Neural cell (in vitro differentiated cells): ENCODE results near the gene ZNF512B.

Source experiments
- CTCF ChIP-seq: fragments of 450-650 bp; IDR thresholded peaks from 2 replicates; pipeline ENCODE4 v1.5.1; 2014; ENCODE audit warnings: antibody characterized with exemption, mild to moderate bottlenecking, moderate library complexity; ENCODE audit not compliant: poor library complexity, severe bottlenecking
- MXI1 ChIP-seq: fragments of 450-650 bp; conservative IDR thresholded peaks from 2 replicates; pipeline ENCODE4 v1.6.1; 2014; ENCODE audit warnings: antibody characterized with exemption, mild to moderate bottlenecking; ENCODE audit not compliant: poor library complexity, severe bottlenecking
- POLR2AphosphoS5 ChIP-seq: IDR thresholded peaks from 2 replicates; pipeline ENCODE4 v1.6.1; 2012
- RAD21 ChIP-seq: fragments of 450-650 bp; conservative IDR thresholded peaks from 2 replicates; pipeline ENCODE4 v1.6.1; 2014; ENCODE audit warnings: antibody characterized with exemption, mild to moderate bottlenecking, moderate library complexity
- TF ChIP-seq, protein P1 (sequence below): IDR thresholded peaks from 2 replicates; pipeline ENCODE4 v1.6.1; 2012; ENCODE audit warnings: borderline replicate concordance

GRCh38 chr20:63969838-63970713 is at the start of gene ZNF512B:
- TF ChIP-seq CTCF (no peak), RAD21 (no peak), MXI1 (no peak), POLR2AphosphoS5 (peak; percentile 56)
- TF ChIP-seq, protein P1, sequence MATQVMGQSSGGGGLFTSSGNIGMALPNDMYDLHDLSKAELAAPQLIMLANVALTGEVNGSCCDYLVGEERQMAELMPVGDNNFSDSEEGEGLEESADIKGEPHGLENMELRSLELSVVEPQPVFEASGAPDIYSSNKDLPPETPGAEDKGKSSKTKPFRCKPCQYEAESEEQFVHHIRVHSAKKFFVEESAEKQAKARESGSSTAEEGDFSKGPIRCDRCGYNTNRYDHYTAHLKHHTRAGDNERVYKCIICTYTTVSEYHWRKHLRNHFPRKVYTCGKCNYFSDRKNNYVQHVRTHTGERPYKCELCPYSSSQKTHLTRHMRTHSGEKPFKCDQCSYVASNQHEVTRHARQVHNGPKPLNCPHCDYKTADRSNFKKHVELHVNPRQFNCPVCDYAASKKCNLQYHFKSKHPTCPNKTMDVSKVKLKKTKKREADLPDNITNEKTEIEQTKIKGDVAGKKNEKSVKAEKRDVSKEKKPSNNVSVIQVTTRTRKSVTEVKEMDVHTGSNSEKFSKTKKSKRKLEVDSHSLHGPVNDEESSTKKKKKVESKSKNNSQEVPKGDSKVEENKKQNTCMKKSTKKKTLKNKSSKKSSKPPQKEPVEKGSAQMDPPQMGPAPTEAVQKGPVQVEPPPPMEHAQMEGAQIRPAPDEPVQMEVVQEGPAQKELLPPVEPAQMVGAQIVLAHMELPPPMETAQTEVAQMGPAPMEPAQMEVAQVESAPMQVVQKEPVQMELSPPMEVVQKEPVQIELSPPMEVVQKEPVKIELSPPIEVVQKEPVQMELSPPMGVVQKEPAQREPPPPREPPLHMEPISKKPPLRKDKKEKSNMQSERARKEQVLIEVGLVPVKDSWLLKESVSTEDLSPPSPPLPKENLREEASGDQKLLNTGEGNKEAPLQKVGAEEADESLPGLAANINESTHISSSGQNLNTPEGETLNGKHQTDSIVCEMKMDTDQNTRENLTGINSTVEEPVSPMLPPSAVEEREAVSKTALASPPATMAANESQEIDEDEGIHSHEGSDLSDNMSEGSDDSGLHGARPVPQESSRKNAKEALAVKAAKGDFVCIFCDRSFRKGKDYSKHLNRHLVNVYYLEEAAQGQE = no peak
